Kidney capillary endothelial cell (primary cell): ENCODE data around the gene DARS2.

Experiments
- DNase-seq: peaks from one replicate; pipeline ENCODE4 v3.0.0-alpha.2; 2018; ENCODE audit warnings: low spot score

The DARS2 gene

GRCh38 chr1:173887627-173888026 lies 63.2 kb downstream of the DARS2 start:
- no peak for DNase-seq

GRCh38 chr1:173888749-173889148 lies 64.3 kb downstream of the DARS2 start:
- no peak for DNase-seq

- DNase-seq: no peak
These were observed 65.4 kb downstream of the DARS2 start for GRCh38 chr1:173889885-173890284.

GRCh38 chr1:173893611-173894010 lies 69.1 kb downstream of the DARS2 start:
- DNase-seq: no peak

GRCh38 chr1:173894189-173894588 lies 69.7 kb downstream of the DARS2 start:
- no peak for DNase-seq

- DNase-seq: no peak
These were observed 76.0 kb downstream of the DARS2 start for GRCh38 chr1:173900427-173900826.

GRCh38 chr1:173900992-173901391 lies 76.5 kb downstream of the DARS2 start:
- DNase-seq: no peak

GRCh38 chr1:173903827-173904531 lies 79.5 kb downstream of the DARS2 start:
- no peak for DNase-seq
